Measurements from ENCODE around the gene MRGPRF.

Gene MRGPRF

DNA sequence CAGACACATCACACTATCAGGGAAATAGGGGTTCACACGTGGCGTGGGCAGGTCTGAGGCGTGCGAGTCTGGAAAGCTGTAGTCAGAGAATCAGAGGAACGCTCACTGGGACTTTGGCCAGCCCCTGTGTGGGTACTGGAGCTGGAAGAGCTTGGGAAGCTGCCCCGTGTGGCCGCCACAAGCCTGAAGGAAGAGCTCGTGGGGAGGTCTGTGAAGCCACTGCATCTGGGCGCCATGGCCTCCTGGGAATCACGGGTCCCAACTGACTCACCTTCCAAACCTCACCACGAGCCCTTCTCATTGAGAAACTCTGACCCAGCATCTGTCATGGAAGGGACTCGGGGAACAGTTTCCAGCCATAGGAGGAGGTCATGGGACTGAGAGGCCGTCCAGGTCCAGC lies 5.9 kb upstream of the MRGPRF start:
- no peak for DNase-seq

DNA sequence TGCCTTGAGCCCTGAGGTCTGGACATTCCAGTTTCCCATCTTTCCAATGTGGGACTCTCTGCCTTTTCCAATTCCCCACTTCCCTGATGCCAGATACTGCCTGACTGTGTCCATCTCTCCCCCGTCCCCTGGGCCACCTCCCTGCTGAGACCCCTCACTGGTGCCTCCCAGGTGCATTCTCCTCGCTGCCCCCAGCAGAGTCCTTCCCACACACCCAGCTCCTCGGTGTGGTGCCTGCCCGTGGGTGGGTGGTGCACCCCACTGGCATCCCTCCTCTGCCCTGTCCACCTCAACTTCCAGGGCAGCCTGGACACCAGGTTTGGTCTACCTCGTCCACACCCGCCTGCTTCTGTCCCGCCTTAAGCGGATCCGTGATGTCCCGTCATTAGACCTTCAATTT lies 4.9 kb upstream of the MRGPRF start:
- no peak for DNase-seq

DNA sequence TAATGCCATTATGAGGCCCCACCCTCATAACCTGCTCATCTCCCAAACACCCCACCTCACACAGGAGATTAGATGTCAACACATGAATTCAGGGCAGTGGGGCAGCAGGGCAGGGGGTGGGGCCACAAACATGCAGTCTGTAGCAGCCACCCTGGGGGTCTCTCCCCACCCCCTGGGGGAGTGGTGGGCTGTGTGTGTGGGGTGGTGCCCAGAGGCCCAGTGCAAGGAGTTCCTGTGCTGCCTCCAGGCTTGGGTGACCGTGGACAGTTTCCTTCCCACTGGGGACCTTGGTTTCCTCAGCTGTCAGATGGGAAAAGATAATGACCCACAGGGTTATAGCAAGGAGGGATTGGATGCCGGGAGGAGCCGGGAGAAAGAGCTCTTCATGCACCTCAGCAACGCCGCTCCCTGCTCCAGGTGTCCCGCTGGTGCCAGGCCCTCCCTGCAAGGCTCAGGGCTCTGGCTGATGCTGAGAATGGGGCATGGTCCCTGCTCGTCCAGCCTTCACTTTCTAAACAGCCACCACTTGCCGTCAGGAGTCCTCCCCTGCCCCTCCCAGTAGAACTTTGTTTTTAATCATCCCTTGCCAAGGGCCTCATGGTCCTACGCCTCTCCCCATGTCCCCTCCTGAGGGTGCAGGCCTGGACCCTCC lies 2.0 kb upstream of the MRGPRF start:
- DNase-seq, result no peak

DNA sequence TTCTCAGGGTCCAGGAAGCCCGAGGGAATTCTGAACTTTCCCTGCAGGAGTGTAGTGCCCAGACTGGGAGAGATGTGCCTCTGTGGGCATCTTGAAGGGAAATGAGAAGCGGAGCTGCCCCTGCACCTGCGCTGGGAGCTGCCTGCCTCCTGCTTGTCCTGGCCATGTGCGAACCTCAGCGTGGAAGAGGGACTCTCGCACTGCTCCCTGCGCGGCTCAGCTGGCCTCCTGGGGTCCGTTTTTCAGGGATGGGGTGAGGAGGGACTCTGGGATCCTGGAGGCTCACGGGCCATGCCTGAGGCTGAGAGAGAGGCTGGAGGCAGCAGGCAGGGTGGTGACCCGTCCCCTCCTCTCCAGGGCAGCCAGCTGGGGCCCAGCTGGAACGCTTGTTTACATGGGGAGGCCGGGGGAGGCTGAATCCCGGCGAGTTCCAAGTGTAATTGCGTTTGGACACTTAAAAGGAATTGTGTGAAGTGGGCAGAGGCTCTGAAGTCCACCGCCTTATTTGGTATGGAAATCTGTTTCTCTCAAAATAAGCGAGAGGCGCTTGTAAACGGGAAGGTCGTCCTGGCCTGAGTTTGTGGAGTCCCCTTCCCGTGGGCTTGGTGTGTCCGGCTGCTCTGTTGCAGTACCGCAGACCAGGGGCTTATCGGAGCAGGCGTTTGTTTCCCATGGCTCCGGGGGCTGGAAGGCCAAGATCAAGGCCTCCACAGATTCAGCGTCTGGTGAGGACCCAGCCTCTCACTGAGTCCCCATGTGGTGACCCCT lies 1.2 kb upstream of the MRGPRF start:
- DNase-seq, result no peak

DNA sequence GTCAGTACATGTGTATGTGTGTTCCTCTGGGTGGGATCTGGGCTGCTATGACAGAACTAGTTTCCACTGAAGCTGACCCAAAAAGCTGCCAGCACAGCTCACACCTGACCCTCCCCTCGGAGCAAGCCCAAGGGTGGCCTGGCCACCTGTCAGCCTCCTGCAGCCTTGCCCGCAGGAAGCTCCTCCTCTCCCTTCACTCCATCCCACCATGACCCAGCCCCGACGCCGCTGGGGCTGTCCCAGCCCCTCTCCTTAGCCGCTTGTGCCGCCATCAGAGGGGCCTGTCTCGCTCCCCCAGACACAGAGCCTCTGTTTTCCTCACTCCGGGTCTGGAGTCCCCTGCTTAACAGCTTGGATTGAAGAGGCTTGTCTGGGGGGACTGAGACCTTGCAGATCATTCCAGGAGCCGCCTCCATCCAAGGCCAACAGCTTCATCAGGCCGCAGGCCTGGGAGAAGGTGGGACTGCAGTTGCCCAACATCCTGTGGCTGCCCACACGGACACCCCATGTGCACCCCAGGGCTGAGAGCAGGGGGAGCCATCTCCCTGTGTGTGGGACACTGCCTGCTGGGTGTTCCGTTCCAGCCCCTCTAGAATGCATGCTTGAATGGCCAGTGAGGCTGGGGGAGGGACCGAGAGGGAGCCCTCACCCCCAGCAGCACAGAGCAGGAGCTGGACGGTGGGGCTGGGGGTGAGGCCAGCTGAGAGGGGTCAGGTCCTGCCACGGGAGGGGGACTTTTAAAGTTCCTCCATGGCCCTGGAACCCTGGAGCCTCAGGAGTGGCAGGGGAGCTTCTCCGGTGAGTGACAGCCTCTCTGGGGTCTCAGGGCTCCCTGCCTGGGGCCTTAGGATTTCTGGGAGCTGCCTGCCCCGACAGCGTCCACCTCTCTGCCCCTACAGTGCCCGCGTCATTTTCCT lies 696 bp downstream of the MRGPRF start:
- no peak for DNase-seq

DNA sequence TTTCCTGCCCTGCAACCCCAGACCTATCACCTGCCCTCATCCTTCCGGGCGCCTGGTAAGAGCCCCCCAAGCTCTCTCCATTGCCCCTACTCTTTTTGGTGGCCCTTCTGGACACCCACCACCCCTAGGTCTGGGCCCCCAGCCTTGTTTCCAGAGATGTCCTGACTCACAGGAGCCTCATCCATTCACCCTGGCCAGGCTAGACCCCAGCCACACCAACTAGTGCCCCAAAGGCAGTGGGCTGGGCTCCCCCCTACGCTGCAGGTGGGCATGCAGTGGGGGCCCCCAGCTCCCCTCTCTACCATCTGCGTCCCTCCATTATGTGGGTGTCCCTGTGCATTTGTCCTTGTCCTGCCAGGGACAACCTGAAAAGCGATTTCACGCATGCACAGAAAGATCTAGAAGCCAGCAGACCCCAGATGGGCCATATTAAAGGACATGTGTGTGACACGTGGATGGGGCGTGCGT lies 1.4 kb downstream of the MRGPRF start:
- DNase-seq, result no peak

DNA sequence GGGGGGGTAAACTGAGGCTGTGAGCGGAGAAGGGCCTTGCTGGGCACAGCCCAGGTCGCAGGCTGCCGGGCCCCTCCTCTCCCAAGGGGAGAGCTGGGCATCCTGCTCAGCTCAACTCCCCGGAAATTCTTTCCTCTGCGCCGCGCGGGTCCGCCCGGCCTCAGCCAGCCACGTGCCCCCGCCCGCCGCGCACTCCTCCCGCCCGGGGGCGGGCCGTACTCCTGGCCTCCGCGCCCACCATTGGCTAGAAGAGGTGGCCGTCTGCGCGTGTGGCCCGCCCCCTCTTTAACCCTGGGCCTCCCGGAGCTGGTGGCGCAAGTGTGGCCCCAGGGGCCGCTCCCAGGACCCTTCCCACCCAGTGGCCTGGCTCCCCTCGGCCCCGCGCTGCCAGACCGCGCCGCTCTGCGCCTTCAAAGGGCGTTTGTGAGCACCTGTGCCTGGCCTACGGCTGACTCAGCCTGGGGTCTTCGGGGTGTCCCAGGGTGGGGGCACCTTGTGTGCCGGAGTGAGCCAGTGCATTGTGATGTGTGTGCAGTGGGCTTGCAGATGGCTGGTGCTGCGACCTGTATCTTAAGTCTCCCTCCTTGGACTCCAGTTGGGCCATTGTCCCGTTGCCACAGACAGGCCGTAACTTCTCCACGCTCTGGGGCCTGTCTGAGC lies 2.0 kb downstream of the MRGPRF start:
- DNase-seq, result no peak

DNA sequence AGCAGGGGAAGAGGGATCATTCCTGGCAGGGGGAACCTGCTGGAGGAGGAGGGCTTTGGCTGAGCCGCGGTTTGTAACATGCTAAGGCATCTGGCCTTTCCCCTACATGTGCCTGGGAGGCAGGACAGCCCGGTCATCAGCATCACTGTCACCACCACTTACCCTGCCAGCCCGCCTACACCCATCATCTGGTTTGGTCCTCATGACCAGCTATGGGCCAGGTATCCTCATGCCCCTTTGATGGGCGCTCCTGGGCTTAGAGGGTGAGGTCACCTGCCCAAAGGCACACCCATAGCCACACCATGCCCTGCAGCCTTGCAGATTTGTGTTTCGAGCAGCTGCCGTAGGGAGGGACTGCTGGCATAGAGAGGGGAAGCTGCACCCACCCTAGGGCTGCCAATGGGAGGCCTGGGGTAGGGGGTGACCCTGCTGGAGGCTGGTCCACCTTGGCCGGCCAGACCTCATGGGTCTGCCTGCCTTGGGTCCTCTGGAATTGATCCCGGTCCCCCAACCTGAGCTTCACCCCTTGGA lies 2.6 kb downstream of the MRGPRF start:
- no peak for DNase-seq

DNA sequence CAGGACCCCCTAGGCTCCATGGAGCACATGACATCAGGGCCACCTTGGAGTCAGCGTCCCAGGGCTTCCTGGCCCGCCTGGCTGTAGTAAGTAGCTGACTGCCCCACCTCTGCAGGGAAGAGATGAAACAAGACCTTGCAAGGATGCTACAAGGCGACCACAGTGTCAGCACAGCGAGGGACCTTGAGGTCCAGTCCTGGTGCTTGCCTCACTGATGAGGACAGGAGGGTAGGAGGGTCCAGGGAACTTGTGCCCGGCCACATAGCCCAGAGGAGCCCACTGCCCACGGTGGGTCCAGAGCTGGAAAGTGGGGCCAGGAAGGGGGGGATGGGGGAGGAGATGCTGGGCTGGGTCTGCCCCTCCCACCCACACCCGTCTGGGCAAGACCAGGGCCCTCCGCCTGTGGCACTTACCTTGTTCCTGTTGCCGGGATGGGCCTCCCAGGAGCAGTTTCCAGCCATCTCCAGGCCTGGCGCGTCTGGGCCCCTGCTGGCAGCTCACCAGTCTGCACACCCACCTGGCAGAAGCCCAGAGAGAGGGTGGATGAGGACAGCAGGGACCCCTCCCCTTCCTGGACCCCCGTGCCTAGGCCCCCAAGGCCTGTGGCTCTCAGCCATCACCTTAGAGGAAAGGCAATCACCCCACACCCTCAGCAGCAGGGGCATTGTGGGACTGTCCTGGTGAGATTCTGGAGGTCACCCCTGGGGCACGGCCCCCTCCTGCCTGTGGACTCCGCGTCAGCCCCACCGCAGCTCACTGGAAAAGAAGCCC lies 3.4 kb downstream of the MRGPRF start:
- DNase-seq, result no peak

DNA sequence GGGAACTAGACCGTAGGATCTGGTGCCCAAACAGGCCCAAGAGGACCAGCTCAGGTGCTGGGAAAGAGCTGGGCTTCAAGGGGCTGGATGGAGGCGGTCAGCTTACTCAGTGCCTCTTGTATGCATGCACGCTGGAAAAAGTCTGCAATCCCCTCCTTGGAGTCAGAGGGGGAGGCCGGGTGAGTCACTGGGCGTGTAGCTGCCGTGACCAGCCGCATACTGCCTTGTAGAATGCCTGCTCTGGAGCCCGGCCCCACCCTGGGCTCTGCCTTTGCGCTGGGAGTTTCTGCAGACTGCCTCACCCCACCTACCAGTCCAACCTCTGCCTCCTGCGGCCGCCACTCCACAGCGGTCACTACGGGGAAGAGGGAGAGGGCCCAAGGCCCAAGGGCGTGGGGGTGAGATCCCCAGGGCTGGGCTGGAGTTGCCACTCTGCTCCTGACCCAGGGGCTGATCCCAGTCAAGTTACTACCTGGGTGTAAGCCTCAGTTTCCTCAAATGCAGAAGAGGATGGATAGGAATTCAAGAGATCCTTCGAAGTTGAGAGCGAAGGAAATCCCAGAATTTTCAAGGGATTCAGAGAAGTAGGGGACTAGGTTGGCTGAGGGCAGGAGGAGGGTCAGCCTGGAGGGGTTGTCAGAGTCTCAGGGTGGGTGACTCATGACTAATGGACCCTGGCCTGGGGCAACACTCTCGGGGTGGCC lies 4.2 kb downstream of the MRGPRF start:
- no peak for DNase-seq

DNA sequence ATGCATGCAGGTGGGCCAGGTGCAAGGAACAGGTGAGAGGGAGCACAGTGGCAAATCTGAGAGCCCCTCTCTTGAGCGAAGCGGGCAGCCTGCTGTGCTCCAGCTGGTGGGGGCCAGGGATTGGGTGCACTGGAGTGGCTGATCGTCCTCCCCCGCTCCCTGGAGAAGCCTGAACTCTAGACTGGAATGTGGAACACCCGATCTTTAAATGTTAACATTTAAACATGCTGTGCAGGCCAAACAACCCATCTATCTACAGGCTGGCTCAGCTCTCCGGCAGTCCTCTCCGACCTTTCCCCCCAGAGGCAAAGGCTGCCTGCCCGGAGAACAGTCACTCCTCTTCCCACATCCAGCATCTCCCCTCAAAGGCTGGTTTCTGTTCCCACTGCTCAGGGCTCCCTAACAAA lies 5.1 kb downstream of the MRGPRF start:
- DNase-seq, result no peak

DNA sequence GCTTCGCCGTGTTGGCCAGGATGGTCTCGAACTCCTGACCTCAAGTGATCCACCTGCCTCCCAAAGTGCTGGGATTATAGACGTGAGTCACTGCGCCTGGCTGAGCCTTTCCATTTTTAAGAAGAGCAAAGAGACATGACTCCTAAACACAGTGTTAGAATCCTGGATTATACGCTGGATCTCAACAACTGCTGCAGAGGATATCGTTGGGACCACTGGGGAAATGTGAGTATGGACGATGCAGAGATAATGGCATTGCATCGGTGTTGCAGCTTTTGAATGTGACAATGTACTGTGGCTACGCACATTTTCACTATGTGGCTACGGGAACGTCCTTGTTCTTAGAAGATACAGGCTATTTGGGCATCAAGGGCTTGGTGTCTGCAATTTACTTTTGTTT lies 6.2 kb downstream of the MRGPRF start:
- no peak for DNase-seq

DNA sequence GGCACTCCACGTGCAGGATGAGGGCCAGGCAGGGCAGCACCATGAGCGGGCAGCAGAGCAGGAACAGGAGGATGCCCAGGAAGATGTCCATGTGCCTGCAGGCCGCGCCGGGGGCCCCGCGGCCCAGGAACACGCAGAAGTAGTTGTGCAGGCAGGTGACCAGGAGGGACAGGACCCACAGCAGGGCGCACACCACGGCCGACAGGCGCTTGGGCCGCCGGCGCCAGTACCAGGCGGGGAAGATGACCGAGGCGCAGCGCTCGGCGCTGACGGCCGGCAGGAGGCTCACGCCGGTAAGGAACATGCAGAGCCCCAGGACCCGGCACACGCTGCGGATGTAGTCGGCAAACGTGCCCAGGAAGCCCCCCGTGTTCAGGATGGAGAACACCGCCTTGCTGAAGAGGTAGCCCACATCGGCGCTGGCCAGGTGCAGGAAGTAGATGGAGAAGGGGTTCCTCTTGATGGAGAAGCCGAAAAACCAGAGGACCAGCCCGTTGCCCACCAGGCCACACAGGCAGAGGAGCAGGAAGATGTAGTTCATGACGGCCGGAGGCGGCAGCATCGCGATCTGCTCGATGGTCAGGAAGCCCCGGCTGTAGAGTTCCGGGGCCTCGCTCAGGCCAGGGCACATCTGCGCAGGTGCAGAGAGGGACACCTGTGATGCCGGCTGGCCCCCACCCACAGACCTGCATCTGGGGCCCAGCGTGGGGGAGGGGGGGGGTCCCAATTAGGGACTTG lies 7.2 kb downstream of the MRGPRF start:
- DNase-seq, result no peak

DNA sequence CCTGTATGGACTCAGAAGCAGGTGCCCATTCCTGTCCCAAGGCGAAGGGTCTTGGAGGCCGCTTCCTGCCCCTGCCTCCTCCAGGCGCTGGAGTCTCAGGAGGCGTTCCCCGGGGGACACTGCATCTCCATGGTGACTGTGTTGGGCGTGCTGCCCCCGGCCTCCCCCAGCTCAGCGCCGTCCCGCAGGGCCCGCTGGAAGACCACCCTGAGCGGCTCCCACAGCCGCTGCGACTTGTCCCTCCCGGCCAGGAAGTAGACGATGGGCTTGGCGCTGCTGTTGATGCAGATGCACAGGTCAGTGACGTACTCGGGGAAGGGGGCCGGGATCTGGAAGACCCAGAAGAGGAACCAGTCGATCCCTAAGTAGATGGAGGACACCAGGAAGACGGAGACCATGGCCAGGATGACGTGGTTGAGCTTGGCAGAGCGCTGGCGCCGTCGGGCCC lies 7.8 kb downstream of the MRGPRF start:
- DNase-seq, result no peak

DNA sequence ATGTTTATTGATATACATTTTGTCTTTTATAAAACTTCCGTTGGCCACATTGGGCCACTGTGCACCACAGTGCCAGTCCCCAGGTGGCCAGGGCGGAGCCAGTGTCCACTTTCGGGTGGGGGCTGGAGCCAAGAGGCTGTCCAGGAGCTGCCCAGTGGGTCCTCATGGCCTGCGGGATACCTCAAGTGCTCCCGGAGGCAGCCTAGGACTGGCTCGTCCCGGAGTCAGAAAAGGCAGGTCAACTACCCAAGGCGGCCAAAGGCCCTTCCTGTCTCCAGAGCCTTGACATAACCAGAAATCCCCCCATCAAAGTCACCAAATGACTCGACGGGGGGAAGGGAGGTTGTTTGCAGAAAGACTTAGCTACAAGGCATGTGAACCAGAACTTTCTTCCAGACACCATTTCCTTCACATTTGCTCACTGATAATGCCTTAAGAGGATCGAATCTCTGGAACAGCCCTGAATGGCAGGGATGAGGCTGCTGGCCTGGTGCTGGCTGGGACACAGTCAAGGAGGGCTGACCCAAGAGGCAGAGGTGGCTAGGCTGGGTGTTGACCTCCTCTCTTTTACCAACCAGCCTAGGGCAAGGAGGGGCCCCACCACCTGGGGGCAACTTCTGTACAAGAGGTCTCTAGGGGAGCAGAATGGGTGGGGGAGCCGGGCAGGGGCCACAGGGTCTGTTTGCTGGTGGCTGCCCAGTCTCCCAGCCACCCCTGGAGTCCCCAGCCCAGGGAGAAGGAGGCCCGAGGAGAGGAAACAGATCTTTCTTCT lies 8.4 kb downstream of the MRGPRF start:
- DNase-seq, result no peak

DNA sequence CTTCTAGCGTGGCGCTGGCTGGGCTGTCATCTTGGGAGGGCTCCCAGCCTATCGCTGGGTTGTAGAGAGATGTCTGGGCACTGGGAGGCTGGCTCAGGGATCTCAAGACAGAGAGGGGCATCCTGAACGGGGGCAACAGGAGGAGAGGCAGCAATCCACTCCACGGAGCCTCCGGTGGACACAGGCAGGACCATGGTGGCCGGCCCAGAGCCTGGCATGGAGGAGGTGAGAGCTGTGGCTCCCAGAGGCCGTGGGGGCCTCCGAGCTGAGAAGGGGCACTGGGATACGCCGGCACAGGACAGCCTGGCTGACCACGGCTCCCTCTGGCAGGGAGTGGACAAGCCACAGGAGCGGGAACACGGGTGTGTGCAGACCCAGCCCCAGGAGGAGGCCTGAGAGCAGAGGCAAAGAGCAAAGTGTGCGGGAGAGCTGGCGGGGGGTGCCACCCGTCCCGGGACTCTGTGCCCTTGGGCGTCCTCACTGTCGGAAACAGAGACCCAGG lies 9.1 kb downstream of the MRGPRF start:
- DNase-seq, result no peak

DNA sequence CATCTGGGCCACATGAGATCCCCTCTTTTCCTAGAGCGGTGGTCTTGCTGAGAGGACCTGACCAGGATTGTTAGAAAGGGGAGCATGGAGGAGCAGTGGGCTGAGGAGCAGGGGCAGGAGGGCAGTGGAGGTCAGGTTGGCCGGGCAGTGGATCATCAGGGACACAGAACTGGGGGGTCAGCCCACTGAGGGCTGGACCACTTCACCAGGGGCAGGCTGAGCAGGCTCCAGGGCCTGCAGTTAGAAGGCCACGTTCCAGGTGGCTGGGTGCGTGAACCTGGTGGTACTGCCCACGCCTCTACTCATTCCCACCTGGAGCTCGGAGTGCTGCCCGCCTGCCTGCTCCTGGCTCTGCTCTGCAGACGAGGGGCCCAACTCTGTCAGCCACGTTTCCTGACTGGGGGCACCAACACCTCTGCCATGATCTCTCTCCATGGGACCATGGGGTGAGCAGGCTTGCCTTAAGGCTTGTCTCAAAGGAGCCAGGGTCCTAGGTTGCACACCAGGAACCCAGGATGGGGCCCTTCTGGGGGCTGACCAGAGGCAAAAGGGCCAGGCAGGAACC lies 9.7 kb downstream of the MRGPRF start:
- no peak for DNase-seq

DNA sequence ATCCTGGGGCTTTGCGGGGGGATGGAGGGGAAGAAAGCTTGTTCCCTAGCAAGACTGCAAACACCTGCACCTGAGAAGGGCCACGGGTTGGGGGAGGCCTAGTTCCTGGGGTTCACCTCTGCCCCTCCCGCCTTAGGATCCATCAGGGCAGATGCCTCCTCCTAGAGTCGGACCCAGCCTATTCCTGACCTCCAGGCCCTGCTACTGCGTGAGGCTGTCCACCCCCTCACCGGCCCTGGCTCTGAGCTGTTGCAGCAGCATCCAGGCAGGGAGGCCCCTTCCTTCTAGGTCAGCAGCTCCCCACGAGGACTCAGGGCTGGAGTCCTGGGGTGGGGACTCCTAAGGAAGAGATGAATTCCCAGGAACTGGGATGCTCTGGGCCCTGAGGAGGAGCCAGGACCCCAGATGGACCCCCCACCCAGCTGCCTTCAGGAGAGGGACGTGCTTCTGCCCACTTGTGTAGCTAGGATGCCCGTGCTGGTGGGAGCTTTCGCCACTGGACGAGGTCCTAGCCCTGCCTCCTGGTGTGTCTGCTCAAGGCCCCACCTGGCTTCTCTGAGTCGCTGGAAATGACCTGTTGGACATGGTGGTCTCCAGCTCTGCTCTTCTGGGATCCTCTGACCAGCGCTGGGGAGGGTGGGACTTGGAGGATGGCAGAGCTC lies 10.3 kb downstream of the MRGPRF start:
- no peak for DNase-seq

All from KG1 (cell line).